Measurements from ENCODE around the gene NOL4L.

GRCh38 chr20:32485770-32486478 is 99.2 kb downstream of the NOL4L start:
- TF ChIP-seq, protein P1, sequence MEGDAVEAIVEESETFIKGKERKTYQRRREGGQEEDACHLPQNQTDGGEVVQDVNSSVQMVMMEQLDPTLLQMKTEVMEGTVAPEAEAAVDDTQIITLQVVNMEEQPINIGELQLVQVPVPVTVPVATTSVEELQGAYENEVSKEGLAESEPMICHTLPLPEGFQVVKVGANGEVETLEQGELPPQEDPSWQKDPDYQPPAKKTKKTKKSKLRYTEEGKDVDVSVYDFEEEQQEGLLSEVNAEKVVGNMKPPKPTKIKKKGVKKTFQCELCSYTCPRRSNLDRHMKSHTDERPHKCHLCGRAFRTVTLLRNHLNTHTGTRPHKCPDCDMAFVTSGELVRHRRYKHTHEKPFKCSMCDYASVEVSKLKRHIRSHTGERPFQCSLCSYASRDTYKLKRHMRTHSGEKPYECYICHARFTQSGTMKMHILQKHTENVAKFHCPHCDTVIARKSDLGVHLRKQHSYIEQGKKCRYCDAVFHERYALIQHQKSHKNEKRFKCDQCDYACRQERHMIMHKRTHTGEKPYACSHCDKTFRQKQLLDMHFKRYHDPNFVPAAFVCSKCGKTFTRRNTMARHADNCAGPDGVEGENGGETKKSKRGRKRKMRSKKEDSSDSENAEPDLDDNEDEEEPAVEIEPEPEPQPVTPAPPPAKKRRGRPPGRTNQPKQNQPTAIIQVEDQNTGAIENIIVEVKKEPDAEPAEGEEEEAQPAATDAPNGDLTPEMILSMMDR (optimal IDR thresholded peaks at IDR 0.05 in 1 of 3, IDR thresholded peaks at IDR 0.05 in 1 of 3, conservative IDR thresholded peaks at IDR 0.05 in 1 of 3; ENCODE audit: extremely low read depth in 1 of 3, insufficient read depth in 2 of 3, low read length in 3 of 3), result no peak
- TF ChIP-seq EZH2 (IDR thresholded peaks at IDR 0.05; ENCODE audit: low read length), result no peak

All from keratinocyte (primary cell).